Stomach (tissue), 4 donors: ENCODE results near the gene CLSTN2.

Experiments
- POLR2A ChIP-seq, 4 donors: fragments of 450-650 bp; IDR thresholded peaks; one replicate each; pipeline ENCODE4 v1.6.1; 2016; ENCODE audit warnings: antibody characterized with exemption in 4 of 4, control low read depth in 2 of 4, mild to moderate bottlenecking in 1 of 4, moderate library complexity in 1 of 4
- POLR2AphosphoS5 ChIP-seq, 3 donors: sonication (generic); formaldehyde crosslinking; IDR thresholded peaks; one replicate each; pipeline ENCODE4 v1.6.1; 2016; ENCODE audit warnings: antibody characterized with exemption in 3 of 3
- TF ChIP-seq, protein P1 (sequence below), 7 experiments: fragments of 450-650 bp in 4 of 7; fragments of 200-600 bp in 3 of 7; sonication (generic) in 3 of 7; IDR thresholded peaks; one replicate each; pipeline ENCODE4 v1.5.1; 2016 to 2019; ENCODE audit warnings: antibody characterized with exemption in 7 of 7, control low read depth in 2 of 7, mild to moderate bottlenecking in 1 of 7

DNA sequence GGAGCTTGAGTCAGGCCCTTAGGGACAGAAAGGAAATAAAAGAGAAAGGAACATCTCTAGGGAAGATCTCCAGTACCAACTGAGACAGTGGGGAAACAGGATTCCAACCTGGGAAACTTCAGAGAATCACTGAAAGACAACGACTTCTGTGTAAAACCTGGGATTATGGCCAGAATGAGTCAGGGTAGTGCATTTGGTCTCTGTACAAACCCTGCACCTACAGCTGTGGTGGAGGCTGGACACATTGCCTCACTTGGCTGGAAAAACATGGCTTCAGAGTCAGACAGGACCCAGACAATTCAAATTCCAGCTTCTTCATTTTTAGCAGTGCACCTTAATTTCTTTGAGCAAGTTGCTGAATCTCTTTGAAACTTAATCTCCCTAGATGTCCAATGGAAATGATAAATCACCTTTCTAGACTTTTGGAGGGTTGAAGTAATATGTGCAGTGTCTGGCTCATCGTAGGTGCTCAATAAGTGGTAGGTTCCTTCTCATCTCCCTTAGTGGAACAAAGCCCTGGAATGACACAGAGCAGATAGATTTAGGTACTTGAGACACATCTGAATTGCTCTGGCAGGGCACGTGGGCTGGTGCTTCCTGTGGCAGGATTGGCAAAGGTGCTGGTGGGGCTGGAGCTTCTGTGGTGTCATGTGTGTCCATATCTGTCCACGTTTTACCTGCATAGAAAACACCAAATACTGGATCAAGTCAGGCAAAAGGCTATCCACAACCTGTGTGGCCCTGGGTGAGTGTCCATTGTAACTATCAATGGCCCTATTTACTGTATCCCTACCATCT, 6.1 kb upstream of the CLSTN2 start:
- TF ChIP-seq POLR2AphosphoS5 (IDR thresholded peaks at IDR 0.05) (no peak), POLR2A (IDR thresholded peaks at IDR 0.05) (no peak)
- TF ChIP-seq, protein P1, sequence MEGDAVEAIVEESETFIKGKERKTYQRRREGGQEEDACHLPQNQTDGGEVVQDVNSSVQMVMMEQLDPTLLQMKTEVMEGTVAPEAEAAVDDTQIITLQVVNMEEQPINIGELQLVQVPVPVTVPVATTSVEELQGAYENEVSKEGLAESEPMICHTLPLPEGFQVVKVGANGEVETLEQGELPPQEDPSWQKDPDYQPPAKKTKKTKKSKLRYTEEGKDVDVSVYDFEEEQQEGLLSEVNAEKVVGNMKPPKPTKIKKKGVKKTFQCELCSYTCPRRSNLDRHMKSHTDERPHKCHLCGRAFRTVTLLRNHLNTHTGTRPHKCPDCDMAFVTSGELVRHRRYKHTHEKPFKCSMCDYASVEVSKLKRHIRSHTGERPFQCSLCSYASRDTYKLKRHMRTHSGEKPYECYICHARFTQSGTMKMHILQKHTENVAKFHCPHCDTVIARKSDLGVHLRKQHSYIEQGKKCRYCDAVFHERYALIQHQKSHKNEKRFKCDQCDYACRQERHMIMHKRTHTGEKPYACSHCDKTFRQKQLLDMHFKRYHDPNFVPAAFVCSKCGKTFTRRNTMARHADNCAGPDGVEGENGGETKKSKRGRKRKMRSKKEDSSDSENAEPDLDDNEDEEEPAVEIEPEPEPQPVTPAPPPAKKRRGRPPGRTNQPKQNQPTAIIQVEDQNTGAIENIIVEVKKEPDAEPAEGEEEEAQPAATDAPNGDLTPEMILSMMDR (IDR thresholded peaks at IDR 0.05): no peak
